NOMO-1 treated with DMSO at 0.1 percent for 48 hours (cell line): ENCODE results near the gene KRTAP10-9.
"Not testable (repeated sequence)": the region's sequence is repeated elsewhere in the genome, so short reads cannot be mapped to it uniquely, and the experiment has no call there.

ENCODE experiments used
- DNase-seq: peaks from one replicate; lab custom pipeline; 2025; ENCODE audit not compliant: unreplicated experiment; lab: John Stamatoyannopoulos, UW

Gene KRTAP10-9

GRCh38 chr21:44626673-44627143 is at the start of gene KRTAP10-9:
Gene KRTAP10-9, plus strand, starts transcription at chr21:44627093. Its CDS starts 79 bp downstream, at chr21:44627172.
- no peak for DNase-seq

DNA sequence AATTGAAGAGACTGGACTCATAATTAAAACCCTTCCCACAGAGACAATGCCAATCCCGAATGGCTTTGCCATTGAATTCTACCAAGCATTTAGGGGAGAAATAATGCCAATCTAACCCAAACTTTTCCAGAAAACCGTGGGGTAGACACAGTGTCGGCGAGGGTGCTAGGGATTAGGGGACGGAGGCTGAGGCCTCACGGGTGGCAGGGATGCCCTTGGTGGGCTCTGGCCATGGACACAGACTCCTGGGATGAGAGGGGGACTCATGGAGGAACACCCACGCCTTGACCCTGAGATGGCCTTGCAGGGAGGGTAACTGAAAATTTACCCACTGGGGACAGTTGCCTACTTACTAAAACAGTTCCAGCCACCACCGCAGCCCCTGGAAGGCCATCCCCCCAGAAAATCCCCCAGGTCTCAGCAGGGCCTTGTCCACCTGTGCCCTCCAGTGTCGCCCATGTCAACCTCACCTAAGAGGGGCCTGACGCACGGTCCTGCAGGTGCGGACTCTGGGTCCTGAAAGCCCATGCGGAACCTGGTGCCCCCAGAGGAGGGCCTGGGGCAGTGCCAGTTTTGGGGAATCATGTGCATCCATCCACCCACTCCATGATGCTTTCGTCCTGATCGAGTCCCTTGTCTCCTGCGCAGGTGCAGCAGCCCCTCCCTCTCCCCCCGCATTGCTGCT is 48.4 kb upstream of the KRTAP10-9 start:
- DNase-seq, result no peak

GRCh38 chr21:44579056-44579832 is 47.6 kb upstream of the KRTAP10-9 start:
- no peak for DNase-seq

GRCh38 chr21:44579833-44580144 is 47.1 kb upstream of the KRTAP10-9 start:
- no peak for DNase-seq

DNA sequence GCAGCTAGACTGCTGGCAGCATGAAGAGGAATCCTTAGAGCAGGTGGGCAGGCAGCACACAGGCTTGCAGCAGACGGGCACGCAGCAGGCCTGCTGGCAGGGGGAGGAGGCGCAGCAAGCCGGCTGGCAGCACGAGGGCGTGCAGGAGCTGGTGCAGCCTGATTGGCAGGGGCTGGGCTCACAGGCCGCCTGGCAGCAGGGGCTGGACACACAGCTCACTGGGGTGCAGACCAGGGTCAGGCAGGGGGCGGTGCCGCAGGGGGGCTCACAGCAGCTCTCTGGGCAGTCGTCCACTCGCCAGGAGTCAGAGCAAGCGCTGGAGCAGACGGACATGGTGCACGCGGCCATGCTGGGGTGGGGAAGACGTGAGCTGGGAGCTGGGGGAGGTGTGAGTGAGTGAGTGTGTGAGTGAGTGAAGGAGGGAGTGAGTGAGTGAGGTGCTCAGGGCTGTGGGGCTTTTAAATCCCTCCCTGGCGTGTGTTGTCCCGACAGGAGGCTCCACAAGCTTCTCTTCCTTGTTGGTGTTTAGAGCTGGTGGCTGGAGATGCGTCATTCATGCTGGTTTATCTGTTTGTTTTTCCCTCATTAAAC is 46.6 kb upstream of the KRTAP10-9 start, which contains the start of gene KRTAP10-5:
KRTAP10-5 (minus strand) TSS at position 374 of the 591 bp plus-strand sequence; CDS start at position 348, 26 bp downstream.
- DNase-seq, result not testable (repeated sequence)

DNA sequence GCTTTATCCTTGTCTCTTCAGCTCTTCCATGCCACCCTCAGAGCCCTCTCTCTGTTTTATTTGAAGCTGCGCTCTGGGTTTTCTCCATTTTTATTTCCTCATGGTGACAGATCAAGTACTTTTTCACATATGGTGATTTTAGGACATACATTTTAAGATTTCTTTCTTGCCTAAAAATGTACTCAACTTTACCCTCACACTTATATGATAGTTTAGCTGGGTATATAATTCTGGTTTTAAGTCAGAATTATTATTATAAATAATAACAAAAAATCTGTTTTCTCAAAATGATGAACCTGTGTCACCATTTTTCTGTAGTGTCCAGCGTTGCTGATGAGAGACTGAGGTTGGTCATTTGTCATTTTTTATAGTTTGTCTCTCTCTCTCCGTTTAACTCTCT is 45.7 kb upstream of the KRTAP10-9 start:
- DNase-seq, result no peak

DNA sequence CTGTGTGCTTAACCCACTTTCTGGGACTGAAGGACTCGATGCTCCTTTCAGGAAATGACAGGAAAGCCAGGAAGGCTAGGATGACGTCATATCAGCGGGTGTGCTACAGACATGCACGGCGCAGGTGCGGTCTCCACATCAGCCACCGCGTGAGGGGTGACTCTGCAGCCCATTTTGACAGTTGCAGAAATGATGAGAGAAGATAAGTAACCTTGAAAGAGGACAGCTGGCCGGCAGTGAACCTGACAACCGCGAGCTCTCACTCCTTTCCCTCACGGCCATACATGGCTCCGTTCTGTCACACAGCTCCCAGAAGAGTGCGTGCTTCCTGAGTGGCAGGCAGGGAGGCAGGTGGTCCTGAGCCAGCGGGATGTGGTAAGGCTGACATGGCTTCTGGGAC is 44.8 kb upstream of the KRTAP10-9 start:
- DNase-seq, result no peak

GRCh38 chr21:44583089-44583799 is 43.6 kb upstream of the KRTAP10-9 start:
- DNase-seq, result no peak

DNA sequence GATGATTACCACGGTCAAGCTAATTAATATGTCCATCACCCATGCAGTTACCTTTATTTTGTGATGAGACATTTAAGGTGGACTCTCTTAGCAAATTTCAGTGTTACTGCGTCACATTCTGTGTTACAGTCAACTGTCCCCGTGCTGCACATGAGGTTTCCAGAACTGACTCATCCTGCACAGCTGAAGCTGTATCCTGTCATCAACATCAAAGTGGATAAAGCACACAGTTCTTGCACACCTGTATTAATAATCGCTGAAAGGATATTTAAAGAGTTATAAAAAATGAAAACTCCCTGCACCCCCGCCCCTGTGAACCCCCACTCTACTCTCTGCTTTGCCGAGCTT is 43.1 kb upstream of the KRTAP10-9 start:
- DNase-seq, result no peak

DNA sequence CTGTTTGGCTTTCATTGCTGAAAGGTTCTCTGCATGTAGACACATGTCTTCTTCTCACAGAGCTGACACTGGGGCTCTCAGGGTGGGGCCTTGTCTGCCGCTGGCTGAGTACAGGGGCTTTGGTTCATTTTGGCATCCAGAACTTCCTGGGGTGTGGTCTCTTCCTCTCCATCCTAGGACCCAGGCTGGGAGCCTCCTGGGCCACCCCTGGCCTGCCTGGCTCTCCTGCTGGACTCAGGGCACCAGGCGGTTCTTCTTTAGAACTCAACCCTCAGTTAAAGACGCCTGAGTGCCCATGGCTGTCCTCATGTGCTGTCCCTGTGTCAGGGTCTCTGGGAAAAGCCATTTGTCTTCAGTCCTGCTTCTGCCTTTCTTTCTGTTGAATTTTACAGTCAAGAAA is 41.0 kb upstream of the KRTAP10-9 start:
- no peak for DNase-seq

DNA sequence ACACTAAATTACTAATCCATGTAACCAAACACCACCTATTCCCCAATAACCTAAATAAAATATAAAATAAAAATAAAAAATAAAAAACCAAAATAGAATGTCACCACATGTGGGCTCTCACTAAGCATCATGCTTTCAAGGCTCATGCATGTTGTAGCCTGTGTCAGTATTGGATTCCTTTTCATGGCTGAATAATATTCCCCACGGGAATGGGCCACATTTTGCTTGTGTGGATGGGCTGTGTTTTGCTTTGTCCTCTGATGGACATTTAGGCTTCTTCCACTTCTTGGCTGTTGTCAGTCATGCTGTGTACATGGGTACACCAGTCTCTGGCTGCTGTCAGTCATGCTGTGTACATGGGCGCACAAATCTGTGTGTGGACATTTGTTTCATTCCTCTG is 37.8 kb upstream of the KRTAP10-9 start:
- DNase-seq, result no peak

DNA sequence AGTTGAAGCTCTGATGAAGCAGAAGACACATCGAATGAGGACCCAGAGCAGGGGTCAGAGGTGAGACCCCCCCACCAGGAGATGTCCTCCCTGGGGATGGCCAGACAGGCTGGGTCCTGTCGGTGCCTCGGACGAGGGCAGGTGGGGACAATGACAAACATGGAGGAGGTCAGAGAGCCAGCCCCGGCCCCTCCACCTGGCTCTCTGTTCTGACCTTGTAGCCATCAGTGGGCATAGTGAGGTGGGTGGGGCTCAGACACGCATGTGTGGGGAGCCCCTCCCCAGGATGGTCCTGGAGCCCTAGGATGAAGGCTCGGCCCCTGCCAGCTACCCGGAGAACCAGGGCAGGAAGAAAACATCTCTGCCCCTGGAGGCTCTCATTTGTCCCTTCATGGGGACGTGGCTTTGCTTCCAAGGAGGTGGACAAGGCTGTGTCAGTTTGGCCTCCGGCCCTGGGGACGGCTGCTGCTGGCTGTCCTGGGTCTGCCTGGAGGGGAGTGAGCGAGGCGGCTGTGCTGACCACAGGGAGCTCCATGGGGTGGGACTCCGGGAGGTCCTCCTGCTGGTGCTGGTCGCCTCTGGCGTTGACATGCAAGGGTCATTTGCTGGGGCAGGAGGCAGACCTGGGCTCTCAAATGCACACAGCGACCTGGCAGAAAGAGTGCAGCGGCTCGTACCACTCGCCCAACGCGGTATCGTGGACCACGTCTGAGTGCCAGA is 37.1 kb upstream of the KRTAP10-9 start:
- no peak for DNase-seq

DNA sequence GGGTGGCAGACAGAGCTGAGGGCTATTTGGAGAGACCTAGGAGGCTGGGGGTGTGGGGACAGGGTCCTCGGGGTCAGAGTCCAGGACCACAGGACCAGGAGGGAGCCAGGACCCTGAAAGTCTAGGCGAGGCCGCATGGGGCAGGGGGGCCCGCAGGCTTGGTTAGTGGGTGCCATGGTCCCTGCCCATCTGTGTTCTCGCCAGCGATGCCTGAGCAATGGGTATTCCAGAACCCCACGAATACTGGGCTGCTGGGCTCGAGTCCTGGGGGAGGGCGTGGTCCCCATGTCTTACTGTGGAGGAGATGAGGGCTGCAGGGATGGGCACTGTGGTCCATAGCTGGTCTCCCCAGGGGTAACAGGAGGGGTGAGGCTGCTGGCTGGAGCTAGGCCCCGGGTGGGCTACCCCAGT is 36.6 kb upstream of the KRTAP10-9 start:
- no peak for DNase-seq

DNA sequence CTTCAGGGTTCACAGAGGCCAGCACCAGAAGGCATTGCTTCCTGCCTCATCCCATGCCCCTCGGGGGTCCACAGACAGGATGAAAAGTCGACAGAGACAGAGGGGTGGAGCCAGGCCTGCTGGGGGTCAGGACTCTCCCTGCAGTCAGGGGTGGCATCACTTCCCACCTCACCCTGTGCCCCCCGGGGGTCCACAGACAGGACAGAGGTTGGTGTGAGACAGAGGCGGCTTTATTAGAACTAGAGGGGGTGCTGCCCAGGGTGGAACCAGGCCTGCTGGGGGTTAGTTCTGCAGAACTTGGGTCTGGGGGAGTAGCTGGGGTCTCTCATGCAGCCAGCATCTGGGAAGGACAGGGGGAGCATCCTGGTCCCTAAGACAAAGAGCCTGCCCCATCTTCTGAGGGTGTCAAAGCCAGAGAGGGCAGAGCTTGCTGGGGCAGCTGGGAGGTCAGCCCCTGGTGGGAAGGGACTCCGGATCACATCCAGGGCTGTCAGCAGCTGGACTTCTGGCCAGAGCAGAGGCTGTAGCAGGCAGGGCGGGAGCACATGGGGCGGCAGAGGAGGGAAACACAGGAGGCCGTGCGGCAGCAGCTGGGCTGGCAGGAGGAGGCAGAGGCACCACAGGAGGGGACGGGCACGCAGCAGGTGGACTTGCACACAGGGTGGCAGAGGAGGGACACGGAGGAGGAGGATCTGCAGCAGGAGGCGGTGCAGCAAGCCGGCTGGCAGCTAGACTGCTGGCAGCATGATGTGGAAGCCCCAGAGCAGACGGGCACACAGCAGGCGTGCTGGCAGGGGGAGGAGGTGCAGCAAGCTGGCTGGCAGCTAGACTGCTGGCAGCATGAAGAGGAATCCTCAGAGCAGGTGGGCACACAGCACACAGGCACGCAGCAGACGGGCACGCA is 35.7 kb upstream of the KRTAP10-9 start:
- not testable (repeated sequence) for DNase-seq

- DNase-seq, result not testable (repeated sequence)
Measured at GRCh38 chr21:44591801-44592130, 35.1 kb upstream of the KRTAP10-9 start.

DNA sequence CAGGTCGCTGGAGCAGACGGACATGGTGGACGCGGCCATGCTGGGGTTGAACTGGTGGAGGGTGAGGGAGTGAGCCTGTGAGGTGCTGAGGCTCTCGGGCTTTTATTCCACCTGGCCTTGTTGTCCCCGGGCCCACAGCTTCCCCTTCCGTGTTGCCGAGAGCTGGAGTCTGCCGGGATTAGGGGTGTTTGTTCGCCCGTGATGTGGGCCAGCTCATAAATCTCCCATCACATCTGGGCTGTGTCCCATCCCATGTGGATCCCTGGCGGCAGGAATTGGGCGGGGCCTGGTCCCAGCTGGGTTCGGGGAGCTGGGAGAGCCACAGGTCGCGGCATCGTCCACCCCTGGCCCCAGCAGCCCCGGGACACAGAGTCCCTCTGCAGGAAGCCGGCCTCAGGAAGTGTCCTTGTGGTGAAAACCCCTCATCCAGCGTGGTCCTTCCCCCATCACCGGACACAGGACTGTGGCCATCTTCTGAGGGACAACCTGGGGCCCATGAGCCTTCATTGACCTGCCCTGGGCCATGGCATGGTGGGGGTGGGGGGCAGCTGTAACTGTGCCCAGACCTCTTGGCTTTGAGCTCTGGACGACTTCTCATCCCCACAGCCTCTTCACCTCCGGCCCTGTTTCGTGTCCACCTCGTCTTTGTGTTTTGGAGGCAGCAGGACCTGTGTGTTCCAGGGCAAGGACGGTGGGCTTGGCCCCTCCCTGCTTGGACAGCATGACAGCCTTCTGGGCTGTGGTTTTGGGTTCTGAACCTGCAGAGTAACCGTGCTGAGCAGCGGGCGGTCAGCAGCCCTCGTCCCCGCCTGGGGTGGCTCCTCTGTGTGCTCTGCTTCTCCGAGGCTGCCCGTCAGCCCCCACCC is 34.2 kb upstream of the KRTAP10-9 start, which contains the start of gene KRTAP10-6:
KRTAP10-6 (minus strand) TSS at position 60 of the 866 bp plus-strand sequence; CDS start at position 39, 21 bp downstream.
- DNase-seq, result no peak

- DNase-seq, result no peak
Measured at GRCh38 chr21:44593598-44594405, 33.1 kb upstream of the KRTAP10-9 start.

- DNase-seq, result no peak
Measured at GRCh38 chr21:44594406-44594916, 32.4 kb upstream of the KRTAP10-9 start.
